Measurements from ENCODE around the gene PTPRE. TPM values are rescaled to one million over a fixed set of nuclear protein-coding genes. Genes with fewer than 3 reads are reported as not detected.

Gene PTPRE
- polyA plus RNA-seq, 1 of the 3 experiments (the other 2 are of a cell fraction): 11.8 TPM

GRCh38 chr10:128095027-128095752 lies 188.3 kb downstream of the PTPRE start:
- Histone ChIP-seq H3K9me3 (no peaks in the 10 kb centered on the region), H3K9ac (no peak overlapping the region), H3K79me2 (ENCODE audit: insufficient read depth) (no peaks in the 10 kb centered on the region; the same call in 1 of the 2 replicates), H3K9me2 (no peaks in the 10 kb centered on the region), H3K27me3 (ENCODE audit: insufficient read depth) (no peaks in the 10 kb centered on the region), H3F3A (replicated peaks; ENCODE audit: insufficient read depth) (peaks cover 6% of the 10 kb centered on the region), H3K36me3 (replicated peaks in 1 of 2; ENCODE audit: control insufficient read depth in 1 of 2, insufficient read depth in 2 of 2, low read length in 1 of 2) (peaks cover 0 to 23% of the 10 kb centered on the region in 2 experiments), H4K20me1 (ENCODE audit: insufficient read depth) (peaks cover 9% of the 10 kb centered on the region; the same call in 1 of the 2 replicates), H2AFZ (ENCODE audit: low read depth) (no peak overlapping the region), H3K4me3 (ENCODE audit: low read depth in 2 of 2, low read length in 1 of 2) (no peak overlapping the region), H3K4me1 (ENCODE audit: control insufficient read depth in 1 of 2, insufficient read depth in 2 of 2, low read depth in 1 of 2, low read length in 1 of 2) (no peaks in the 10 kb centered on the region; a peak in 1 of 4 replicates), H3K4me2 (no peak overlapping the region), H3K27ac (ENCODE audit: low read depth in 2 of 2, low read length in 1 of 2) (no peak overlapping the region)
- no peak for DNase-seq
- ChIA-PET CTCF (interaction anchor here (0.6 to 0.7 kb wide), 3 partner anchors 17 to 1876 kb away, joined by 3 read pairs; no protein-coding TSS in a partner anchor), POLR2A (no interaction called here)
- no peak for TF ChIP-seq FOXJ3 (CRISPR knock-in tag; IDR thresholded peaks at IDR 0.05)
- TF ChIP-seq CHD2 (IDR thresholded peaks at IDR 0.05; ENCODE audit: low read length, partially characterized antibody): no peak
- TF ChIP-seq TCF12 (IDR thresholded peaks at IDR 0.05): no peak
- no peak for TF ChIP-seq CTCF (IDR thresholded peaks at IDR 0.05)
- TF ChIP-seq EP300 (IDR thresholded peaks at IDR 0.05; ENCODE audit: borderline replicate concordance in 1 of 2, low read depth in 1 of 2, low read length in 1 of 2): no peak
- TF ChIP-seq POLR2AphosphoS5 (IDR thresholded peaks at IDR 0.05; ENCODE audit: low read depth, low read length): no peak
- TF ChIP-seq SIN3A (IDR thresholded peaks at IDR 0.05; ENCODE audit: borderline replicate concordance, low read depth, low read length): no peak
- TF ChIP-seq SMC3 (IDR thresholded peaks at IDR 0.05; ENCODE audit: low read depth, low read length): no peak
- TF ChIP-seq TEAD4 (IDR thresholded peaks at IDR 0.05; ENCODE audit: borderline replicate concordance, insufficient read depth): no peak
- 89% methylated on average over 11 of the region's 11 CpGs for WGBS (ENCODE audit: low lambda C conversion rate)

GRCh38 chr10:128095753-128096469 lies 189.0 kb downstream of the PTPRE start:
- Histone ChIP-seq H3F3A (replicated peaks; ENCODE audit: insufficient read depth) (peaks cover 6% of the 10 kb centered on the region), H3K79me2 (ENCODE audit: insufficient read depth) (no peaks in the 10 kb centered on the region; the same call in 1 of the 2 replicates), H3K9me3 (no peaks in the 10 kb centered on the region), H4K20me1 (ENCODE audit: insufficient read depth) (peaks cover 9% of the 10 kb centered on the region; the same call in 1 of the 2 replicates), H3K4me3 (ENCODE audit: low read depth in 2 of 2, low read length in 1 of 2) (no peak overlapping the region), H3K4me2 (no peak overlapping the region), H3K27ac (ENCODE audit: low read depth in 2 of 2, low read length in 1 of 2) (no peak overlapping the region), H3K36me3 (replicated peaks in 1 of 2; ENCODE audit: control insufficient read depth in 1 of 2, insufficient read depth in 2 of 2, low read length in 1 of 2) (peaks cover 4 to 30% of the 10 kb centered on the region in 2 experiments), H3K4me1 (ENCODE audit: control insufficient read depth in 1 of 2, insufficient read depth in 2 of 2, low read depth in 1 of 2, low read length in 1 of 2) (no peaks in the 10 kb centered on the region; a peak in 1 of 4 replicates), H3K27me3 (ENCODE audit: insufficient read depth) (no peaks in the 10 kb centered on the region), H3K9ac (no peak overlapping the region), H3K9me2 (no peaks in the 10 kb centered on the region), H2AFZ (ENCODE audit: low read depth) (no peak overlapping the region)
- ChIA-PET CTCF (interaction anchor here (0.6 to 1.6 kb wide), 3 partner anchors 53 to 1876 kb away, joined by 3 read pairs; no protein-coding TSS in a partner anchor), POLR2A (no interaction called here)
- DNase-seq: no peak
- TF ChIP-seq NRF1 (IDR thresholded peaks at IDR 0.05; ENCODE audit: low read depth, low read length) (no peak), SIN3A (IDR thresholded peaks at IDR 0.05; ENCODE audit: borderline replicate concordance, low read depth, low read length) (no peak), GATA2 (CRISPR knock-in tag; IDR thresholded peaks at IDR 0.05) (no peak), ZBTB33 (IDR thresholded peaks at IDR 0.05; ENCODE audit: borderline replicate concordance, low read depth) (no peak), RFX5 (IDR thresholded peaks at IDR 0.05; ENCODE audit: low read length) (no peak), MAX (IDR thresholded peaks at IDR 0.05; ENCODE audit: low read depth) (no peak), RCOR1 (IDR thresholded peaks at IDR 0.05; ENCODE audit: low read length) (no peak), RAD21 (IDR thresholded peaks at IDR 0.05; ENCODE audit: low read length) (no peak), CHD2 (IDR thresholded peaks at IDR 0.05; ENCODE audit: low read length, partially characterized antibody) (no peak)
- 93% methylated on average over 10 of the region's 11 CpGs for WGBS (ENCODE audit: low lambda C conversion rate)
